Colonic mucosa (tissue), 4 donors: Measurements from ENCODE around the gene GAB2. TPM values are rescaled to one million over a fixed set of nuclear protein-coding genes. Genes with fewer than 3 reads are reported as not detected.

Experiments used
- DNase-seq: peaks from one replicate; pipeline ENCODE4 v3.0.0-alpha.2; 2020
- H3K27ac ChIP-seq: fragments of 200-600 bp; one replicate; pipeline ENCODE4 v1.8.0; 2021
- H3K27me3 ChIP-seq: fragments of 200-600 bp; one replicate; pipeline ENCODE4 v1.8.0; 2021
- H3K36me3 ChIP-seq: fragments of 200-600 bp; one replicate; pipeline ENCODE4 v1.8.0; 2021
- H3K4me1 ChIP-seq: fragments of 200-600 bp; one replicate; pipeline ENCODE4 v1.8.0; 2021; ENCODE audit warnings: mild to moderate bottlenecking
- H3K4me3 ChIP-seq: fragments of 200-600 bp; one replicate; pipeline ENCODE4 v1.8.0; 2021
- H3K9ac ChIP-seq, 2 donors: one replicate each; pipeline ENCODE4 v1.7.0; 2013; ENCODE audit warnings: control low read depth in 2 of 2, low read depth in 2 of 2, low read length in 2 of 2
- H3K9me3 ChIP-seq: fragments of 200-600 bp; one replicate; pipeline ENCODE4 v1.8.0; 2021
- CTCF ChIP-seq: fragments of 200-600 bp; IDR thresholded peaks from one replicate; pipeline ENCODE4 v1.8.0; 2022; ENCODE audit warnings: antibody characterized with exemption, mild to moderate bottlenecking
- intact Hi-C: fragments of 100-400 bp; cut with DNase I; formaldehyde crosslinking; loops from one replicate; pipeline ENCODE4 v1.14.1; 2022
- total RNA-seq, 2 donors: library from RNA; stranded (reverse); fragmentation: NEBNext Ultra II Directional in 1 of 2; extraction: Animal tissue kit (Norgen Biotek cat#: 25700) in 1 of 2; gene quantifications; one replicate each; pipeline ENCODE4 v1.2.1, GENCODE V29; 2021
- donor health status: healthy.
- donor health status: DM: no; HTN: no; CAD: no.
- donor health status: DM: no; HTN: no; CAD: no.

The GAB2 gene
- total RNA-seq, 2 donors from 2014 or later = 20.0 to 21.1 TPM

- no peaks in the 10 kb centered on the region for H3K27me3 ChIP-seq
- no peaks in the 10 kb centered on the region for H3K9me3 ChIP-seq
- TF ChIP-seq CTCF = no peak
- H3K4me1 ChIP-seq = no peaks in the 10 kb centered on the region
- no peak overlapping the region for H3K27ac ChIP-seq
- no peak overlapping the region for H3K4me3 ChIP-seq
- H3K36me3 ChIP-seq = no peaks in the 10 kb centered on the region
- intact Hi-C loops = no loop called here
- H3K9ac ChIP-seq = no peak overlapping the region
- DNase-seq = no peak
These were observed 26.2 kb downstream of the GAB2 start for GRCh38 chr11:78391424-78391823.

- DNase-seq = no peak
- no peaks in the 10 kb centered on the region for H3K9me3 ChIP-seq
- no peaks in the 10 kb centered on the region for H3K36me3 ChIP-seq
- no peak overlapping the region for H3K27ac ChIP-seq
- H3K4me3 ChIP-seq = no peak overlapping the region
- no peak overlapping the region for H3K9ac ChIP-seq
- intact Hi-C loops = no loop called here
- H3K4me1 ChIP-seq = no peaks in the 10 kb centered on the region
- H3K27me3 ChIP-seq = no peaks in the 10 kb centered on the region
- TF ChIP-seq CTCF = no peak
These were observed 26.8 kb downstream of the GAB2 start for GRCh38 chr11:78390809-78391208.

GRCh38 chr11:78386215-78386941 lies 31.2 kb downstream of the GAB2 start:
- H3K27ac ChIP-seq = no peak overlapping the region
- H3K4me3 ChIP-seq = no peak overlapping the region
- no peak for DNase-seq
- H3K4me1 ChIP-seq = no peaks in the 10 kb centered on the region
- no peak overlapping the region for H3K9ac ChIP-seq
- intact Hi-C loops = no loop called here
- no peaks in the 10 kb centered on the region for H3K9me3 ChIP-seq
- H3K27me3 ChIP-seq = no peaks in the 10 kb centered on the region
- TF ChIP-seq CTCF = no peak
- no peaks in the 10 kb centered on the region for H3K36me3 ChIP-seq

- Histone ChIP-seq H3K36me3 (no peaks in the 10 kb centered on the region), H3K4me1 (no peaks in the 10 kb centered on the region), H3K9ac (no peak overlapping the region), H3K27me3 (no peaks in the 10 kb centered on the region), H3K27ac (no peak overlapping the region), H3K9me3 (no peaks in the 10 kb centered on the region), H3K4me3 (no peak overlapping the region)
- no peak for DNase-seq
- TF ChIP-seq CTCF = no peak
- intact Hi-C loops = no loop called here
These were observed 32.4 kb downstream of the GAB2 start for GRCh38 chr11:78385205-78385604.

GRCh38 chr11:78384231-78384630 lies 33.4 kb downstream of the GAB2 start:
- no peak for DNase-seq
- H3K9ac ChIP-seq = no peak overlapping the region
- no peak overlapping the region for H3K27ac ChIP-seq
- H3K36me3 ChIP-seq = no peaks in the 10 kb centered on the region
- no peaks in the 10 kb centered on the region for H3K9me3 ChIP-seq
- no peaks in the 10 kb centered on the region for H3K27me3 ChIP-seq
- H3K4me1 ChIP-seq = no peaks in the 10 kb centered on the region
- no peak overlapping the region for H3K4me3 ChIP-seq
- intact Hi-C loops = no loop called here
- TF ChIP-seq CTCF = no peak
